WERI-Rb-1 (cell line): ENCODE data around the gene RASSF3.

Source experiments
- DNase-seq: peaks from one replicate; pipeline ENCODE4 v3.0.0-alpha.2; 2020
- H3K27ac ChIP-seq: fragments of 250-450 bp; sonication (Bioruptor Pico); 2 replicates; pipeline ENCODE4 v1.5.1; 2020; ENCODE audit warnings: mild to moderate bottlenecking, moderate library complexity
- H3K27me3 ChIP-seq: fragments of 250-450 bp; sonication (Bioruptor Pico); 2 replicates; pipeline ENCODE4 v1.5.1; 2021; ENCODE audit warnings: mild to moderate bottlenecking, low read depth, moderate library complexity; ENCODE audit not compliant: insufficient read depth, severe bottlenecking
- H3K36me3 ChIP-seq: fragments of 250-450 bp; sonication (Bioruptor Pico); 2 replicates; pipeline ENCODE4 v1.5.1; 2020; ENCODE audit warnings: mild to moderate bottlenecking, moderate library complexity
- H3K4me3 ChIP-seq: 2 replicates; pipeline ENCODE4 v1.5.1; 2011; ENCODE audit warnings: low read depth, mild to moderate bottlenecking, control low read depth, low read length
- H3K9me3 ChIP-seq: fragments of 250-450 bp; sonication (Bioruptor Pico); 2 replicates; pipeline ENCODE4 v1.5.1; 2021; ENCODE audit warnings: mild to moderate bottlenecking, moderate library complexity; ENCODE audit not compliant: severe bottlenecking
- CTCF ChIP-seq: IDR thresholded peaks from 2 replicates; pipeline ENCODE4 v1.5.1; 2011; ENCODE audit warnings: low read depth, mild to moderate bottlenecking, control low read depth, inconsistent platforms, low read length

Gene RASSF3

GRCh38 chr12:64742416-64742815, 132.1 kb downstream of the RASSF3 start:
- DNase-seq = no peak
- no peak overlapping the region for H3K27ac ChIP-seq
- H3K9me3 ChIP-seq = no peaks in the 10 kb centered on the region
- no peaks in the 10 kb centered on the region for H3K27me3 ChIP-seq
- no peak overlapping the region for H3K4me3 ChIP-seq
- no peak for TF ChIP-seq CTCF
- H3K36me3 ChIP-seq = peaks cover 53% of the 10 kb centered on the region

- H3K9me3 ChIP-seq = no peaks in the 10 kb centered on the region
- no peak for DNase-seq
- no peak for TF ChIP-seq CTCF
- no peak overlapping the region for H3K27ac ChIP-seq
- H3K27me3 ChIP-seq = no peaks in the 10 kb centered on the region
- H3K4me3 ChIP-seq = no peak overlapping the region
- H3K36me3 ChIP-seq = peaks cover 50% of the 10 kb centered on the region
These were observed 132.9 kb downstream of the RASSF3 start for GRCh38 chr12:64743206-64743605.

GRCh38 chr12:64744422-64745258, 134.3 kb downstream of the RASSF3 start:
- no peak for TF ChIP-seq CTCF
- Histone ChIP-seq H3K9me3 (no peaks in the 10 kb centered on the region), H3K36me3 (peaks cover 43% of the 10 kb centered on the region), H3K27me3 (no peaks in the 10 kb centered on the region), H3K4me3 (no peak overlapping the region), H3K27ac (no peak overlapping the region)
- no peak for DNase-seq

GRCh38 chr12:64745259-64745807, 135.0 kb downstream of the RASSF3 start:
- H3K27me3 ChIP-seq = no peaks in the 10 kb centered on the region
- DNase-seq = no peak

GRCh38 chr12:64745980-64746379, 135.7 kb downstream of the RASSF3 start:
- peaks cover 44% of the 10 kb centered on the region for H3K36me3 ChIP-seq
- H3K4me3 ChIP-seq = no peak overlapping the region
- H3K9me3 ChIP-seq = no peaks in the 10 kb centered on the region
- TF ChIP-seq CTCF = no peak
- no peaks in the 10 kb centered on the region for H3K27me3 ChIP-seq
- DNase-seq = no peak
- no peak overlapping the region for H3K27ac ChIP-seq

More at GRCh38 chr12:64745259-64745807, 135.0 kb downstream of the RASSF3 start:
- no peaks in the 10 kb centered on the region for H3K9me3 ChIP-seq
- peaks cover 42% of the 10 kb centered on the region for H3K36me3 ChIP-seq
- TF ChIP-seq CTCF = no peak
- H3K4me3 ChIP-seq = no peak overlapping the region
- no peak overlapping the region for H3K27ac ChIP-seq

- no peak for TF ChIP-seq CTCF
- no peak overlapping the region for H3K27ac ChIP-seq
- no peaks in the 10 kb centered on the region for H3K9me3 ChIP-seq
- no peak overlapping the region for H3K4me3 ChIP-seq
- peaks cover 42% of the 10 kb centered on the region for H3K36me3 ChIP-seq
- no peak for DNase-seq
- no peaks in the 10 kb centered on the region for H3K27me3 ChIP-seq
These were observed 136.4 kb downstream of the RASSF3 start for GRCh38 chr12:64746663-64747062.
